NCI-H510A (cell line): Measurements from ENCODE around the gene PTPN6.

Source experiments
- DNase-seq: peaks from one replicate; lab custom pipeline; 2025; lab: John Stamatoyannopoulos, UW

Gene PTPN6

GRCh38 chr12:6941782-6942181 is 9.4 kb upstream of the PTPN6 start:
- no peak for DNase-seq

- DNase-seq, result no peak
These were observed 8.9 kb upstream of the PTPN6 start for GRCh38 chr12:6942331-6942665.

- DNase-seq, result peak; percentile 57
These were observed 7.8 kb upstream of the PTPN6 start for GRCh38 chr12:6943389-6943721.

- DNase-seq, result peak; percentile 65
These were observed 7.3 kb upstream of the PTPN6 start, which contains the start of the genes C12orf57 and RNU7-1 for GRCh38 chr12:6943722-6944380. TSS of gene C12orf57 (plus strand) at chr12:6944022. CDS start at chr12:6944122, 100 bp downstream. TSS of gene RNU7-1 (plus strand) at chr12:6943816.

- peak; percentile 82 for DNase-seq
These were observed 6.6 kb upstream of the PTPN6 start for GRCh38 chr12:6944381-6945186.

GRCh38 chr12:6945613-6946012 is 5.5 kb upstream of the PTPN6 start:
- DNase-seq, result no peak

- peak; percentile 87 for DNase-seq
These were observed 4.9 kb upstream of the PTPN6 start for GRCh38 chr12:6946033-6946919.

GRCh38 chr12:6946920-6947374 is 4.2 kb upstream of the PTPN6 start:
- no peak for DNase-seq

GRCh38 chr12:6947615-6948014 is 3.5 kb upstream of the PTPN6 start:
- no peak for DNase-seq

- no peak for DNase-seq
These were observed 2.1 kb upstream of the PTPN6 start for GRCh38 chr12:6948873-6949594.

GRCh38 chr12:6950401-6950801 is 755 bp upstream of the PTPN6 start:
- no peak for DNase-seq

- no peak for DNase-seq
These were observed 480 bp downstream of the PTPN6 start for GRCh38 chr12:6951551-6952120.

GRCh38 chr12:6952121-6952862 is 1.1 kb downstream of the PTPN6 start:
- DNase-seq, result no peak

- DNase-seq, result no peak
These were observed 1.8 kb downstream of the PTPN6 start for GRCh38 chr12:6952863-6953441.

GRCh38 chr12:6953442-6954315 is 2.5 kb downstream of the PTPN6 start:
- DNase-seq, result no peak

GRCh38 chr12:6954316-6955107 is 3.4 kb downstream of the PTPN6 start:
- DNase-seq, result no peak

- no peak for DNase-seq
These were observed 4.2 kb downstream of the PTPN6 start for GRCh38 chr12:6955108-6956020.
